Nephron (organoid): ENCODE data around the gene IL17RD.

Experiments
- H3K27ac Mint-ChIP-seq, 3 experiments: 2 replicates each; pipeline ENCODE4 v1.8.0; 2020; ENCODE audit warnings: mixed read lengths in 3 of 3, mild to moderate bottlenecking in 2 of 3, moderate library complexity in 1 of 3
- H3K27me3 Mint-ChIP-seq: 2 replicates; pipeline ENCODE4 v1.8.0; 2021; ENCODE audit warnings: low read depth, mild to moderate bottlenecking, moderate library complexity, mixed read lengths
- H3K36me3 Mint-ChIP-seq: 2 replicates; pipeline ENCODE4 v1.8.0; 2020; ENCODE audit warnings: low read depth, mixed read lengths
- H3K4me1 Mint-ChIP-seq: 2 replicates; pipeline ENCODE4 v1.8.0; 2020; ENCODE audit warnings: mixed read lengths
- H3K4me3 Mint-ChIP-seq, 3 experiments: 2 replicates each; pipeline ENCODE4 v1.8.0; 2020; ENCODE audit warnings: mild to moderate bottlenecking in 3 of 3, mixed read lengths in 3 of 3, moderate library complexity in 2 of 3
- H3K9me3 Mint-ChIP-seq: 2 replicates; pipeline ENCODE4 v1.8.0; 2020; ENCODE audit warnings: mixed read lengths
- TF ChIP-seq, protein P1 (sequence below), 3 experiments: fragments of 200-600 bp; sonication (generic); IDR thresholded peaks; one replicate each; pipeline ENCODE4 v1.5.0; 2021; ENCODE audit warnings: antibody characterized with exemption in 3 of 3; ENCODE audit not compliant: unreplicated experiment in 3 of 3

The IL17RD gene

DNA sequence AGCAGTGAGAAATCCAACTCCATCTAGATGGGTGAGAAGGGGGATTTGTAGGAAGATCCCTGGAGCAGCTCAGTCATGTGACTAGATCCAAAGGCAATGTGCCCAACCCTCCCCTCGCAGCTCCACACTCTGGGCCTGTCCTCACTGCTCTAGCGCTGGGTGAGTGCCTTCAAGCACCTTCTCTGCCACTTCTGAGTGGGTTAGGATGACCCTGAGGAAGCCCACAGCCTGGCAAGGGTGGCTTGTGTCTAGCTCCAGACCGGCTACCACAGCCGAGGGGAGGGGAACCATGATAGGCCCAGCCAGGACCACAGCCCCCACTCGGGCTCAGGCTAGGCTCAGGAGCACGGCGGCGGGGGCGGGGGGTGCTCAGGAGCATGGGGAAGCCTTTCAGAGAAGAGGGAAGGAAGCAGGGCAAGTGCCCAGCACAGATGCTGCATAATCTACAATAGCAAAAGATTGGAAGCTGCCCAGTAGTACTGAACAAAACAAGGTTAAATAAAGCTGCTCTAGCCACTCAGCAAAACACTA lies 103.0 kb downstream of the IL17RD start:
- Mint-ChIP-seq H3K4me1 (peaks cover 33% of the 10 kb centered on the region), H3K36me3 (peaks cover 3% of the 10 kb centered on the region), H3K9me3 (no peaks in the 10 kb centered on the region), H3K4me3 (no peak overlapping the region), H3K27me3 (no peaks in the 10 kb centered on the region), H3K27ac (peak overlapping the region in 2 of 3 experiments; percentile 38 to 39)
- TF ChIP-seq, protein P1, sequence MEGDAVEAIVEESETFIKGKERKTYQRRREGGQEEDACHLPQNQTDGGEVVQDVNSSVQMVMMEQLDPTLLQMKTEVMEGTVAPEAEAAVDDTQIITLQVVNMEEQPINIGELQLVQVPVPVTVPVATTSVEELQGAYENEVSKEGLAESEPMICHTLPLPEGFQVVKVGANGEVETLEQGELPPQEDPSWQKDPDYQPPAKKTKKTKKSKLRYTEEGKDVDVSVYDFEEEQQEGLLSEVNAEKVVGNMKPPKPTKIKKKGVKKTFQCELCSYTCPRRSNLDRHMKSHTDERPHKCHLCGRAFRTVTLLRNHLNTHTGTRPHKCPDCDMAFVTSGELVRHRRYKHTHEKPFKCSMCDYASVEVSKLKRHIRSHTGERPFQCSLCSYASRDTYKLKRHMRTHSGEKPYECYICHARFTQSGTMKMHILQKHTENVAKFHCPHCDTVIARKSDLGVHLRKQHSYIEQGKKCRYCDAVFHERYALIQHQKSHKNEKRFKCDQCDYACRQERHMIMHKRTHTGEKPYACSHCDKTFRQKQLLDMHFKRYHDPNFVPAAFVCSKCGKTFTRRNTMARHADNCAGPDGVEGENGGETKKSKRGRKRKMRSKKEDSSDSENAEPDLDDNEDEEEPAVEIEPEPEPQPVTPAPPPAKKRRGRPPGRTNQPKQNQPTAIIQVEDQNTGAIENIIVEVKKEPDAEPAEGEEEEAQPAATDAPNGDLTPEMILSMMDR (IDR thresholded peaks at IDR 0.05; ENCODE audit: unreplicated experiment in 3 of 3): no peak

GRCh38 chr3:57061556-57061955 lies 103.6 kb downstream of the IL17RD start:
- Mint-ChIP-seq H3K4me3 (no peak overlapping the region), H3K27ac (peak overlapping the region in 2 of 3 experiments; percentile 13 to 38), H3K9me3 (no peaks in the 10 kb centered on the region), H3K27me3 (no peaks in the 10 kb centered on the region), H3K4me1 (peaks cover 33% of the 10 kb centered on the region), H3K36me3 (peaks cover 3% of the 10 kb centered on the region)
- TF ChIP-seq, protein P1 (IDR thresholded peaks at IDR 0.05; ENCODE audit: unreplicated experiment in 3 of 3): no peak

- Mint-ChIP-seq H3K27me3 (no peaks in the 10 kb centered on the region), H3K4me3 (no peak within 1 kb of the TSS), H3K36me3 (peaks cover 3% of the 10 kb centered on the region), H3K9me3 (no peaks in the 10 kb centered on the region), H3K27ac (peak within 1 kb of the TSS; percentile 6 to 77 (median 38)), H3K4me1 (peaks cover 33% of the 10 kb centered on the region)
- TF ChIP-seq, protein P1 (IDR thresholded peaks at IDR 0.05; ENCODE audit: unreplicated experiment in 3 of 3): no peak
These were observed 104.9 kb downstream of the IL17RD start, which contains the start of gene SPATA12 for GRCh38 chr3:57060089-57060821. SPATA12 (plus strand) TSS chr3:57060664; CDS start chr3:57073695, 13,031 bp downstream.

GRCh38 chr3:57059411-57059810 lies 105.7 kb downstream of the IL17RD start:
- no peak overlapping the region for H3K27ac Mint-ChIP-seq
- no peak overlapping the region for H3K4me3 Mint-ChIP-seq

DNA sequence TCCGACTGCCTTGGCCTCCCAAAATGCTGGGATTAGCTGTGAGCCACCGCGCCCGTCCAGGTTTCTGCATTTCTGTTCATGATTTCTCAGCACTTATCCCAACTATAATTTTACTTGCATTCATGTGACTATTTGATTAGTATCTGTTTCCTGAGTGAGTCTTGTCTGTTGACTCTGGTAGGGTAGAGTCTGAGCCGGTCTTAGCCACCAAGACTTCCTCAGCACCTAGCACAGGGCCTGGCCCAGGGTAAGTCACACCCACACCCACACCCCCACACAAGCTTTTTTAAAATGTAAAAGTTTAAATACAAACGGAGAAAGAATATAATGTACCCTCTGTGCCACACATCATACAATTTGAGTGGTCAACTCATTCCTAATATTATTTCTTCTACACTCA lies 107.8 kb downstream of the IL17RD start:
- Mint-ChIP-seq H3K36me3 (peaks cover 3% of the 10 kb centered on the region), H3K9me3 (no peaks in the 10 kb centered on the region), H3K4me3 (no peak overlapping the region), H3K27ac (no peak overlapping the region), H3K27me3 (no peaks in the 10 kb centered on the region), H3K4me1 (peaks cover 10% of the 10 kb centered on the region)
- TF ChIP-seq, protein P1 (IDR thresholded peaks at IDR 0.05; ENCODE audit: unreplicated experiment in 3 of 3): no peak

More at GRCh38 chr3:57059411-57059810, 105.7 kb downstream of the IL17RD start:
- H3K4me1 Mint-ChIP-seq: peaks cover 27% of the 10 kb centered on the region
- H3K27me3 Mint-ChIP-seq: no peaks in the 10 kb centered on the region
- TF ChIP-seq, protein P1 (IDR thresholded peaks at IDR 0.05; ENCODE audit: unreplicated experiment in 3 of 3): no peak
- no peaks in the 10 kb centered on the region for H3K9me3 Mint-ChIP-seq
- peaks cover 3% of the 10 kb centered on the region for H3K36me3 Mint-ChIP-seq
